GM18519 (cell line): ENCODE measurements around the gene CPED1.

Experiments used
- ATAC-seq: cut with Tn5 transposase; IDR thresholded peaks from one replicate; pipeline ENCODE4 v1.9.1; 2021; ENCODE audit warnings: mild to moderate bottlenecking, moderate library complexity; ENCODE audit not compliant: unreplicated experiment, low FRiP score

CPED1 gene

DNA sequence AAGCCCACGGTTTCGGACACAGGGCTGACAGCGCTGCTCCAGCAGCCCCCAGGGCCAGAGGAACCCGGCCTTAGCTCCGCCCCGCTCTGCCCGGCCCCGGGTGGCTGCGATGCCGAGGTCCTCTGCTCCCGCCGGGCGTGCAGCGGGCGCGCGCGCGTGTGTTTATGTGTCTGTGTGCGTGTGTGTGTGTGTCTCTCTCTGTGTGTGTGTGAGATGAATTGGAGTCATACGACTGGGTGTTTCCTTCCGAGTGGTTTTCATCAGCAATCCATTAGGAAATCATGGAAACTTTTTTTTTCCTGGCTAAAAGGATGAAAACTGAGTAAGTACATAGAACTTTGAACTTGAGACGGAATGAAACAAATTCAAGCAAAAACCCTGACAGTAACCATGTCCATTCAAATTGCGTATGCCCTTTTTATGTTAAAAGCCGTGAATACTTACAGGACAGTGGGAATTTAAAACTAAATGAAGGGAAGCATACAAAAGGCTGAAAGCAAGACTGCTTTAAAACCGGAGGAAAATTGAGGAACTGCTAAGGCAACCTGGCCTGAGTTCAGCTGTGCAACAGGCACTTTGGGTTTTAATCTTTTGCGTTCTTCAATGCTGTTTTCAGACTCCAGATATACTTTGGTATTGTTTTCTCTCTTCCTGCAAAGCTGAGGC is at the start of gene CPED1:
CPED1 (plus strand) TSS at position 121 of the 666 bp plus-strand sequence. CDS start 911 bp downstream, outside the sequence.
- ATAC-seq, result no peak

DNA sequence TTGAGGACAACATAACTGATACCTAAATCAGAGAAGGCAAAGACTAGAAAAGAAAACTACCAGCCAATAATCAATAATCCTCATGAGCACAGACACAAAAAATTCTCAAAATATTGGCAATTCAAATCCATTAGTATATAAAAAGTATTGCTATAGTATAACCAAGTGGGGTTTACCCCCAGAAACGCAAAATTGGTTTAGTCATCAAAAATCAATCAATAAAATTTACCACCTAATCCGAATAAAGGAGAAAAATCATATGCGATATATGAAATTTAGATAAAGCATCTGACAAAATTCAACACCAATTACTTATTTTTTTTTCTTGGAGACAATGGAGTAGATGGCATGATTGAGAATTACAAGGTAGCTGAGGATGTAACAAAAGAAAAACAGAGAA is 49.2 kb upstream of the CPED1 start:
- ATAC-seq, result no peak

DNA sequence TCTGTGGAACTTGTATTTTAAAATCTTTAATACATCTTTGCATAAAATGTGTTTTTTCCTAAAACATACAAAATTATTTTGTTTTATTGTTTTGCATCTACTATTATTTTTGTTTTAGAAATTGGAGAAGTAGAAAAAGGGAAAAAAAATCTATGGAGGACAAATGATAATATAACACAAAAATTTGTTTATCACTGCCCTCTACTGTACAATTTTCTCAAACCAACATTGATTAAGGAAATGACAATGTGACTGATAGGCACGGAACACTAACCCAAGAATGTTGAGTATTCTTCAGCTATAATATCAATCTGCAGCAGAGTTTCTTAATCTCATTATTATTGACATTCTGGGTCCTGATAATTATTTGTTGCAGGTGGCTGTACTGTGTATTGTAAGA is 47.4 kb upstream of the CPED1 start:
- ATAC-seq, result peak; percentile 49

DNA sequence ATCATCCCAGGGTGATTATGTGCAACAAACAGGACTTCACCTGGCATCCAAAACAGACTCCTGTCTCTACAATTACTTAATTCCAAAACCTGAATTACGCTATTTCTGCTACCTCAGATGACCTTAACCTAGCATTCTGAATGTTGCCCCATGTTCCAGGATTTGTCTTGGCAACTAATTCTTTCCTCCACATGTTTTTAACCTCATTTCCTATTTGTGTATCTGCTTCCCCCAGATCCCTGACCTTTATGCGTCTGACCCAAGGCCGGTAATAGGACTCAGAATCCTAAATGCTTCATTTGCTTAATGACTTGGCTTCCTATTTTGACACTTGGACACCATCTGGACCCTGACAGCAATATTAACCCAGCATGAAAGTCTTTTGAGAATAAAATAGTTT is 46.7 kb upstream of the CPED1 start:
- ATAC-seq, result no peak

DNA sequence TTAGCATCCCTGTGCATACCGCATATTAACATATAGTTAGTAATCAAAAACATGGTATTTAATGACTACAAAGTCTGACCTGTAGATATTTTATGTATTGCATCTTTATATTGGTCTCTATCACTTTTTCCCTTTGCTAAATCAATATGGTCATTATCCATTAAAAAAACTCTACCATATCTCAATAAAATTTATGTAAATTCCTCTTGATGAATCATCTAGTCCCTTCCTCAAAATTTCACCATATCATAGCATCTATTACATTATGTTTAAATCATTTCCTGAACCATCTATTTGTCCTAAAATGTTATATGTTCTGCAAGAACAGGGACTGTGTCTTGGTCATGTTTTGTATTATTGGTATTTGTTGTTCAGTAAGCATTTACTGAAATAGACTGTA is 45.6 kb upstream of the CPED1 start:
- ATAC-seq, result no peak

DNA sequence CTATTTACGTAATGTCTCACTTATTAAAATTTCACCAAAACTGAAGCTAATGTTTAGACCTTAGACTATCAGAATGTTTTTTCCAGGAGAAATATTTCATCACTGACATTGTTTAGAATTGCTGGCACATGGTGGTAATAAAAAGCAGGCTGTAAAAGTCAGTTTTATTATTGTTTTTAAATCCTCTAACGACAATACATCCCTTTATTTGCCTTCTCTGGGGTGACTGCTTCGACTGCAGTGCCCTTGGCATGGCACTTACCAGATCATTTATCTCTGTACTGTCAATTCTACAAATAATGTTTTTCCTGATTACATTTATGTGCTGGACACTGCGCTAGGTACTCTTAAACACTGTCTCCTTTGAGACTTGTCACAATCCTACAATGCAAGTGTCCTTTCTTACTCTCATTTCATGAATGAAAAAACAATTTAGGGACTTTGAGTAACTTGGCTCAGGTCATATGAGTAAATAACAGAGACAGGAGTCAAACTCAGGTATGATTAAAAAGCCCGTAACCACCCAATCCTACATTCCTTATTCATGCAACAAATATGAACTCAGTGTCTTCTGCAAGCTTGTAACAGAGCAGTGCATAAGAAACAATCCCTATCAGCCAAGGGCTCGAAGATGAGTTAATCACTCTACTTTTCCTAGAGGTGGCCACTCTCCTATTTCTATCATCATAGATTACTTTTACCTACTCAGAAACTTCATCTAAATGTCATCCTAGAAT is 43.5 kb upstream of the CPED1 start:
- ATAC-seq, result no peak

DNA sequence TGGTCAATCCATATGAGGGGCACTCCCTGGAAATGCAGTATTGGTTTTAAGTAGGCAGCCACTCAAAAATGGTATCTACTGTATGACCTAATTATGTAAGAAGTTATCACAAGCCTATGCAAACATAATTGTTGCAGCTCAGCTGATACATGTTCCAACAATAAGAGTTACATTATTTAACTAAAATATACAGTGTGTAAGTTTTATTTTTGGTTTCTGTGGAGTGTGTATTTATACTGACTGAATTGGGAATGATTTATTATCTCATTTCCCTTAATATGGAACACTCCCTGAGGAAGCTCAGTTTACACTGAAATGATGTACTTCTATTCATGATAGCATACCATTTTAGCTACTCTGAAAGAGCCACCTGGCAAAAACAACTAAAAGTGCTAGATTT is 40.5 kb upstream of the CPED1 start:
- ATAC-seq, result no peak

DNA sequence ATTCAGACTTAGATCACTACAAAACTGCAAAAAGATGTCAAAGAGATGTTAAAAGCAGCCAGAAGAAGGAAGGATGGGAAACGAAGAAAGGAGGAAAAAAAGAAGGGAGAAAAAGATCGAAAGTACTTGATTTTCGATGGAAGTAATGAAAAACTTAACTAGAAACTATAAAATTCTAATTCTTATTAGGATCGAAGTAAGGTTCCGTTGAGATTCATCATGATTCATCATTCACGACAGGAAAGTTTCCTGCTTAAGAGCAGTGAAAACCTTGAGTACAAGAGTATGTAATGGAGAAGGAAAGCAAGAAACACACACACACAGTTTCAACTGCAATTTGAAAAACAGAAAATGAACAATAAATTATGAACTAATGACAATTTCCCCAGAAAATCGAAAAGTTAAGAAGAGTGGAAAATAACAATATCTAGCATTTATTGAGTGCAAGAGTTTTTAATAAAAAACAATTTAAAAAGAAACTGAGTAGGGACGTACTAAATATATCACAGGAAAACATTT is 39.1 kb upstream of the CPED1 start:
- ATAC-seq, result no peak

DNA sequence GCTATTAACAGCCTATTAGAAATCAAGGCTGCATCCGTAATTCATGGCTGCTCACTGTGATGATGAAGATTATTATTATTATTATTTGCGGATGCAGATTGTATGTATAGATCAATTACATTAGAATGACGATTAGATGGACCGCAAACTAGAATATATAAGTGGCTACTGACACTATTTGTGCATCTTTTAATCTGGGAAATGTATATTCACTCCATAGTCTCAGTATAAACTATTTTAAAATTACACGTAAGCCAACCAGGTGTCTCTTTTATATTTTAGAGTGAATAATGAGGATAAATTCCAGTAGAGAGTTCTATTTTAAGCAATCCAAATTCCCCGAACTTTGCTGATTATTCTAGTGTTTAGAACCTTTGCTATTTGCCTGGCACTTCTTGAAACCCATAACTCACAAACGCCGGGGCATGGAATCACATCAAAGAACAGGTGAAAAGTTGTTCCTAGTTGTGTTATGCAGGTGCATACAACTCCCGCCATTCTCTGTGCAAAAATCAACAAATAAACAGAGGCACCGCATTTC is 38.4 kb upstream of the CPED1 start:
- no peak for ATAC-seq

DNA sequence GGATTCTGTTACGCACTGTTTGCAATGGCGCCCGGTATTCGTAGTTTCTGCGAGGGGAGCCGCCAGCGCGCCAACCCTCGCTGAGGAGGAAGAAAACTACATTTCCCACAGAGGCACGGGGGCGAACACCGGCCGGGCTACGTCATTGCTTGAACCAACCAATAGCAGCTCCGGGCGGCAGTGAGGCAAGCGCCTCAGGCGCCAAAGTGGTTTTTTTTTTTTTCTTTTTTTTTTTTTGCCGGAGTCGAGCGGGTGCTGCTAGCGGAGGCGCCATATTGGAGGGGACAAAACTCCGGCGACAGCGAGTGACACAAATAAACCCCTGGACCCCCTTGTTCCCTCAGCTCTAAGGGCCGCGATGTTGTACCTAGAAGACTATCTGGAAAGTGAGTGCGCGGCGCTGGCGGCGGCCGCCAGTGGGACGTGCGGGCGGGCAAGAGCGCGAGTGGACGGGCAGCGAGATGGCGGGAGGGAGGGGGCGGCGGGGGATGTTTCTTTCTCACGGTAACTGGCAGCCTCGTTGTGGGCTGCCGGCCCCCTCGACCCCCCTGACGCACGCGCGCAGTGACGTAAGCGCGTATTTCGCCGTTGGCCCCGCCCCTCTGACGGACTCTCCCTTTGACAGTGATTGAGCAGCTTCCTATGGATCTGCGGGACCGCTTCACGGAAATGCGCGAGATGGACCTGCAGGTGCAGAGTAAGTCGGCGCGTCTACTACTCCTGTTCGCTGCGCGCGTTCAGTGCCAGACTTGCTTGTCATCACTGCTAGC is 37.8 kb upstream of the CPED1 start, which contains the start of gene ING3:
ING3 (plus strand) TSS at position 239 of the 770 bp plus-strand sequence; CDS start at position 359, 120 bp downstream.
- ATAC-seq, result peak; percentile 97

DNA sequence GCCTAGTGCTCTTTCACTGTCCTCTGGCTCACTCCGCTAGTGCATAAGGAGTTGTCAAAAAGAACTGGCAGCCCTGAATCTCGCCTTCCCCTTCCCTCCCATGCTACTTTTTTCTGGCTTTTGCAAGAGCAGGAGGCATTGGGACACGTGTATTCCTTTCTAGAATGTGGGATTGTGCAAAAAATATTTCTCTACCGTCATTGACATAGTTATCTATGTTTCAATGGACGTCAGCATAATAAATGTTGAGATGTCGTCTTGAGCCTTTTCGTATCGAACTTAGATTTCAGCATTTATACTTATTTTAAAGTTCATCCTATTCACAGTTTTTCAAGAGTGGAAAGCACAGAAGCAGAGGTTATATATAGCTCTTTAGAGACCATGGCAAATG is 37.2 kb upstream of the CPED1 start:
- ATAC-seq, result no peak

DNA sequence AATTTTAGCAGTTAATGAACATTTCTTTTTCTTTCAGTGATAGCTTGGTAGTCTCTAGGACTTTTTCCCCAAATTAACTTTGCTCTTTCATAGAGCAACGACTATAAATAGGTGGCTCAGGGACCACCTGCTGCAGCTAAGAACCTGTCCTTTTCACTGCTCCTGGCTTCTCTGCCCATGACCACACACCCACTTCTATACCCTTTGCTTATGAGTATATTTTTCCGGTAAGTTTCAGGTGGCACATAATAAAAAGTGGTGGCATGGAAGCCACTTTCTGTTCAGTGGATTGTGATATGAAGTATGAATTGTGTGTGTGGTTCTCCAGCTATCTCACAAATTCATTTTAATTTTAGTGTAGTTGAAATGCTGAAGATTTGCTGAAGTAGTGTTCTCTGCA is 36.7 kb upstream of the CPED1 start:
- ATAC-seq, result no peak

DNA sequence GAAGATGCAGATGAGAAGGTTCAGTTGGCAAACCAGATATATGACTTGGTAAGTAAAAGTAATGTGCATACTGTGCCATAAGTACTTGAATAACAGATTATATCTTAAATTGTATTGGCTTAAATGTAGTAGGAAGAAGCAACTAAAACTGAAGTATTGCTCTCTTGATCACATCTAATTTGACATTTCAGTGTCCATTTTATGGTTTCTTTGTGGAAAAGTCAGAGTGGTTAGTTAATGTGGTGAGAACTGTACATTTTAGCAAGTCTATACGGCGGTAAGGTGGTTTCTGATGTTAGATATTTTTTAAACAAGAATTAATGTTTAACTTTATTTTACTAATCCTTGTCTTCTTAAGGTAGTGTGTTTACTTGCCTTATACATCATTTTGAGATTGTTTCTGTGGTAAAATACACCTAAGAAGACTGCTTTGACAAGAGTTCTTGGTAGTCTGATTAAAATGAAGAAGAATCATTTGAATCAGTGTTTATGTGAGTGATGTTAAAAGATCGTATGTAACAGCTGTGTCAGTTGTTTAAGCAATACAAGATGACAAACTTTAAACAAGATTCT is 32.8 kb upstream of the CPED1 start:
- no peak for ATAC-seq

DNA sequence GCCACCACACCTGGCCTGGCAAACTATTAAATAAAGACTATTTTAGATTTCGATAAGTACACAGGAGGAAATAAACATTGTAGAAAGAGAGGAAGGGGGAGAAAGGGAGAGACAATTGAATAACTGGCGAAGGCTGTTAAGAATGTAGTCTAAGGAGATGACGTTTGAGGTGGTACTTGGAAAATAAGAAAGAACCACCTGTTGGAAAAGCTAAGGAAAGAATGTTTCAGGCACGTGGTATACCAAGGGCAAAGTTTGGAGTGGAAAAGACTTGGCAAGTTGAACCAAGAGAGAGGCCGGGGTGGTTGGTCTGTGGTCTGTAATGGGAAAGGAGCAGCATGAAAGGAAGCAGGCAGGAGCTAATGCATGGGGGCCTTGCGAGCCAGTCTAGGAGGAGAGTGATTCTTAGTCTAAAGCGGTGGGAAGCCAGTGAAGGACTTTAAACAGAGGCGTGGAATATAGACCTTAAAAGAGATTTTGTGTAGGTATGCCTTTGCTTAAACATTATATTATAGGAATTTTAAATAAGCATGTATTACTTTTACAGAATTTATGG is 28.5 kb upstream of the CPED1 start:
- no peak for ATAC-seq

DNA sequence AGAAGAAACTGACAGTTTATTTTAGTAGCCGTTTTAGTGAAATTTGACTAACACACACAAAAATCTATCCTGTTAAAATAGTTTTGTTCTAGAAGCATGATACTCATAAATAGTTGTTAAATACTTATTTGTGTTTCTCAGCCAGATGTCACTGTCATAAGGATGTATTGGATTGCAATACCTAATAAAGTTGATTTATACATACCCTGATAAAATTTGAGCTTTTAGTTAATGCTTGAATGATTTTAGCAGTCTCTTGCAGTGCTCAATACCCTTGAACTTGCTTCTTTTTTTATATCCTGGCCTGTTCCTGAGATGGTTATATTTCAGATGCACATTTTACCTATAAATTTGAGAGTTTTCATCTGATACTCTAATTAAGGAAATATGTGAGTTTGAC is 27.8 kb upstream of the CPED1 start:
- no peak for ATAC-seq

DNA sequence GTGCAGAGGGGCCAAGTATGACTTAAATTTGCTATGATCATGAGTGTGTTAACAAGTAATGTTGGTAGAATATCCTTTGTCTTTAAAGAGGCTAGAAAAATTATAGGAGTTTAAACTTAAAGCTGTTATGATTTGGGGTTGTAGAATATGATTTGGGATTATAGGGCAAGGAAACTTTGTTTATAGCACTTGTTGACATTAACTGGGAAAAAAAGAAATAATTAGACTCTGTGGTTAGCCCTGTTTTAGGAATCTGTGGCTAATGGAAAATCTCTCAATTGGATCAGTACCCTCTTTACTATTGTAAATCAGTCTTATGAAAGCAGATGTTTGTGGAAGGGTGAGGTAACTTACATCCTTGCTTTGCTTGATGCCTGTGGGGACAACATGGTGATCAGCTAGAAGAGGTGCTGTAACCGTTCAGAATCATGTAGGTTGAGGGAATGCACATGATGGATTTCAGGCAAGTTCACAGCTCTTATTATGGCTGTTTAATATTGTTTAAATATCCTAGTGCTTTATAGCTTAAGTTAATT is 26.8 kb upstream of the CPED1 start:
- no peak for ATAC-seq

DNA sequence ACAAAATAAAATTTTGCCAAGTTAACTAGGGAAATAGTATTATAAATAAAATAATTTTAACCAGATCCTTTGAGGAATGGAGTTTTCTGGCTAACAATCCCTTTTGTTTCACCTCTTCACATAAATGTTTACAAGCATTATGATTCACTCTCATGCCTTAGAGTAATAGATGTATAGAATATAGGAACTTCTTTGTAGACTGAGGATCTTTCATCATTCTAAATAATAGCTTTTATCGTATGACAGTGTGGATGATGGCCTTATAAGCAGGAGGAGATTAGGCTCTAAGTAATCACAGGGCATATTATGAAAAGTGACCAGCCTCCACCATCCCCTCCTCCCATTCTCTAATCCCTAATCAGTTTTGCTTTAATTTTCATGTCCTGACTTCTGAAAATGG is 24.4 kb upstream of the CPED1 start:
- ATAC-seq, result no peak

DNA sequence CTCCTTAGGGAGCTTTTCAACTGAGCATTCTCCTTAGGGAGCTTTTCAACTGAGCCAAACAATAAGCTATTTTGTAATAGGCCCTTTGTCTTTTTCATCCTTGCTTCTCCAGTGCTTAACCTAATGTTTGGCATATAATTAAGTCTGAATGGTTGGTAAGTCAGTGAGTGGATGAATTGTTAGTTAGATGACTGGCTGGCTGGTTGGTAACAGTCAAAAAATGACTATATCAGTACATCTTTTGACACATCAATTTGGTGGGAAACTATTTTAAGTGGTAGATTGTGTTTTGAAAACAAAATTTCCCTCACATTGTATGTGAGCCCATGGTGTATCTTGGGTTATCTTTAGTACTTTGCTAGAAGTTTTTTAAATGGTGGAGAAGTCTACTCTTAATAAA is 21.6 kb upstream of the CPED1 start:
- no peak for ATAC-seq

DNA sequence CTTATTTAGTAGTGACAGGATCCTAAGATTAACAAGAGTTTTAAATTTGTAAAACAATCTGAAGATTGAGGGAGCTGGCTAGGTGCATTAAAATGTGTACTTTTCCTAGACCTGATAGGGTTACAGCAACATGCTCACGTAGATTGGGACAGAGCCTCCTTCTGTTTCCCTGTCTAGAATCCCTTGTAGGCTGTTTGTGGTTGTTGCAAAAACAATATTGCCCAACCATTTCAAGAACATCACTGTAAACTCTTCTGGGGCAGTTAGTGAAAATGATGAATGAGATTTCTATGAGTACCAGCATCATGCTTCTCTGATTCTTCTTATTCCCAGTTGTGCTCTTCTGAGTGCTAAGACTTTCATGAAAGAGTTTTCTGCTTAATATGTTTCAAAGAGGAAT is 14.7 kb upstream of the CPED1 start:
- ATAC-seq, result no peak
